ENCODE data around the gene RUFY3. TPM values are rescaled to one million over a fixed set of nuclear protein-coding genes. Genes with fewer than 3 reads are reported as not detected.

RUFY3 gene
- total and polyA plus RNA-seq, 2 of the 13 experiments (the other 11 are each of a cell fraction or from before 2014, with no cell fraction given), result 17.9 to 25.3 TPM

- TF ChIP-seq HDAC2 (CRISPR knock-in tag; IDR thresholded peaks at IDR 0.05), result peak; percentile 33; the same call in 1 of the 2 replicates
- TF ChIP-seq POGZ (CRISPR knock-in tag; IDR thresholded peaks at IDR 0.05), result peak; percentile 48; the same call in 1 of the 2 replicates
- no peak for TF ChIP-seq SCMH1 (CRISPR knock-in tag; IDR thresholded peaks at IDR 0.05; ENCODE audit: borderline replicate concordance)
- TF ChIP-seq, protein P1, sequence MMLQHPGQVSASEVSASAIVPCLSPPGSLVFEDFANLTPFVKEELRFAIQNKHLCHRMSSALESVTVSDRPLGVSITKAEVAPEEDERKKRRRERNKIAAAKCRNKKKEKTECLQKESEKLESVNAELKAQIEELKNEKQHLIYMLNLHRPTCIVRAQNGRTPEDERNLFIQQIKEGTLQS (CRISPR knock-in tag; IDR thresholded peaks at IDR 0.05), result peak; percentile 77
- TF ChIP-seq CENPX (CRISPR knock-in tag; IDR thresholded peaks at IDR 0.05), result no peak
- no peak for TF ChIP-seq HNRNPH1 (optimal IDR thresholded peaks at IDR 0.05; ENCODE audit: low read depth, low read length)
Measured at GRCh38 chr4:70714079-70714887, 7.5 kb upstream of the RUFY3 start (continued).

DNA sequence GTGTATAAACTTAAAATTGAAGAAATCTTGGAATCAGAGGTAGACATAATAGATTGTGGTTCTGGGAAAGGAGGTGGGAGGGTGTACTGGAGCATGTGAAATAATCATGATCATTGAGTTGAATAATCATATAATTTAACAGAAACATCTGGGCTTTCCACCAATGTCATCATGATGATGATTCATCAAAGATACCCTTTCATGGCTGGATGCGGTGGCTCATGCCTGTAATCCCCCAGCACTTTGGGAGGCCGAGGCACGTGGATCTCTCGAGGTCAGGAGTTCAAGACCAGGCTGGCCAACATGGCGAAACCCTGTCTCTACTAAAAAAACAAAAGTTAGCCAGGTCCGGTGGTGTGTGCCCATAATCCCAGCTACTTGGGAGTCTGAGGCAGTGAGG lies 6.7 kb upstream of the RUFY3 start:
- Histone ChIP-seq H3K4me2 (ENCODE audit: low read depth, low read length) (no peak overlapping the region), H3K4me1 (ENCODE audit: insufficient read depth, low read length) (peaks cover 72% of the 10 kb centered on the region), H3K4me3 (replicated peaks in 1 of 3; ENCODE audit: insufficient read depth in 1 of 3, low read depth in 2 of 3, low read length in 3 of 3) (no peak overlapping the region), H2AFZ (ENCODE audit: low read length) (no peak overlapping the region), H3K79me2 (ENCODE audit: insufficient read depth, low read length) (peaks cover 28% of the 10 kb centered on the region), H3K9me3 (ENCODE audit: low read length) (no peaks in the 10 kb centered on the region), H3K27ac (ENCODE audit: extremely low read length, insufficient read depth, low read length) (no peak overlapping the region), H3K9ac (ENCODE audit: insufficient read depth, low read depth, low read length) (no peak overlapping the region), H4K20me1 (ENCODE audit: insufficient read depth, low read length) (no peaks in the 10 kb centered on the region), H3K36me3 (replicated peaks in 1 of 2; ENCODE audit: control insufficient read depth in 1 of 2, insufficient read depth in 2 of 2, low read length in 2 of 2) (no peaks in the 10 kb centered on the region), H3K27me3 (ENCODE audit: control insufficient read depth in 1 of 2, insufficient read depth in 2 of 2, low read length in 2 of 2) (no peaks in the 10 kb centered on the region)
- intact Hi-C loops (cut with micrococcal nuclease; ENCODE audit: unreplicated experiment) (no loop called here), in situ Hi-C loops (cut with HindIII; ENCODE audit: extremely low pct_ligation_motif_present, low pct_unique_long_range_greater_than_20kb) (no loop called here)
- ChIA-PET CTCF (ENCODE audit: low intra/inter-chr PET ratio, low total read pairs) (no interaction called here), POLR2A (interaction anchor here (1.6 kb wide), 1 partner anchor 11 kb away, joined by 8 read pairs; no protein-coding TSS in a partner anchor)
- TF ChIP-seq FOSL2 (CRISPR knock-in tag; IDR thresholded peaks at IDR 0.05) (peak; percentile 29; the same call in 1 of the 2 replicates), SRSF9 (IDR thresholded peaks at IDR 0.05; ENCODE audit: borderline replicate concordance, insufficient read depth, low read depth, low read length, poor library complexity, severe bottlenecking) (no peak)
- no peak for ATAC-seq
- no peak for FAIRE-seq
- DNase-seq (ENCODE audit: low spot score), result no peak
- WGBS (ENCODE audit: low lambda C conversion rate), result 98% methylated on average over 6 of the region's 6 CpGs
- no TSS peak for BruUV-seq (replicated peaks)
